C4-2B (cell line): Measurements from ENCODE around the gene ERV3-1.

Experiments used
- CTCF ChIP-seq: fragments of 450-650 bp; conservative IDR thresholded peaks from 2 replicates; pipeline ENCODE4 v1.5.1; 2017; ENCODE audit warnings: mild to moderate bottlenecking
- ZFX ChIP-seq: fragments of 450-650 bp; IDR thresholded peaks from 2 replicates; pipeline ENCODE4 v1.6.1; 2017

- TF ChIP-seq CTCF: no peak
- no peak for TF ChIP-seq ZFX
Observed at GRCh38 chr7:64992971-64993370, 13.5 kb downstream of the ERV3-1 start.
